Measurements from ENCODE around the gene ZNF385B.

DNA sequence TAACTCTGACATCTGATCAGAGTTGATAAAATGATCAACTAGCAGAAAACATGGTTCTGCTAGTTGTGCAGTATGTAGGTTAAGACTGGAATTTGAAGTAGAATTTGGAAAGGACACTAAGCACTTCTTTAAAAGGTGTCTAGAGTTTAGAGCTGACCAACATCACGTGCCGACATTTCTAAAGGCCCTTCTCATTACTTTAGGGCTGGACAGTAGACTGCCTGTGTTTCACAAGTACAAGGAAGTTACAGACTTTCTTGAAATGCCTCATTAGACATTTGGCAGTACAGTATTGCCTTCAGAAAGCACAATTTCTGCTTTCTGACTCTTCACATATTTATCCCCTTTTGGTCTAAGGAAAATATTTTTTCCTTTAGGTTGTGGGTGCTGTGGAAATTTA lies 255.3 kb downstream of the ZNF385B start:
- TF ChIP-seq, protein P1, sequence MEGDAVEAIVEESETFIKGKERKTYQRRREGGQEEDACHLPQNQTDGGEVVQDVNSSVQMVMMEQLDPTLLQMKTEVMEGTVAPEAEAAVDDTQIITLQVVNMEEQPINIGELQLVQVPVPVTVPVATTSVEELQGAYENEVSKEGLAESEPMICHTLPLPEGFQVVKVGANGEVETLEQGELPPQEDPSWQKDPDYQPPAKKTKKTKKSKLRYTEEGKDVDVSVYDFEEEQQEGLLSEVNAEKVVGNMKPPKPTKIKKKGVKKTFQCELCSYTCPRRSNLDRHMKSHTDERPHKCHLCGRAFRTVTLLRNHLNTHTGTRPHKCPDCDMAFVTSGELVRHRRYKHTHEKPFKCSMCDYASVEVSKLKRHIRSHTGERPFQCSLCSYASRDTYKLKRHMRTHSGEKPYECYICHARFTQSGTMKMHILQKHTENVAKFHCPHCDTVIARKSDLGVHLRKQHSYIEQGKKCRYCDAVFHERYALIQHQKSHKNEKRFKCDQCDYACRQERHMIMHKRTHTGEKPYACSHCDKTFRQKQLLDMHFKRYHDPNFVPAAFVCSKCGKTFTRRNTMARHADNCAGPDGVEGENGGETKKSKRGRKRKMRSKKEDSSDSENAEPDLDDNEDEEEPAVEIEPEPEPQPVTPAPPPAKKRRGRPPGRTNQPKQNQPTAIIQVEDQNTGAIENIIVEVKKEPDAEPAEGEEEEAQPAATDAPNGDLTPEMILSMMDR (IDR thresholded peaks at IDR 0.05), result no peak
- no peak for TF ChIP-seq POLR2AphosphoS5 (IDR thresholded peaks at IDR 0.05)
